Measurements from ENCODE around the gene BRWD1.

BRWD1 gene

DNA sequence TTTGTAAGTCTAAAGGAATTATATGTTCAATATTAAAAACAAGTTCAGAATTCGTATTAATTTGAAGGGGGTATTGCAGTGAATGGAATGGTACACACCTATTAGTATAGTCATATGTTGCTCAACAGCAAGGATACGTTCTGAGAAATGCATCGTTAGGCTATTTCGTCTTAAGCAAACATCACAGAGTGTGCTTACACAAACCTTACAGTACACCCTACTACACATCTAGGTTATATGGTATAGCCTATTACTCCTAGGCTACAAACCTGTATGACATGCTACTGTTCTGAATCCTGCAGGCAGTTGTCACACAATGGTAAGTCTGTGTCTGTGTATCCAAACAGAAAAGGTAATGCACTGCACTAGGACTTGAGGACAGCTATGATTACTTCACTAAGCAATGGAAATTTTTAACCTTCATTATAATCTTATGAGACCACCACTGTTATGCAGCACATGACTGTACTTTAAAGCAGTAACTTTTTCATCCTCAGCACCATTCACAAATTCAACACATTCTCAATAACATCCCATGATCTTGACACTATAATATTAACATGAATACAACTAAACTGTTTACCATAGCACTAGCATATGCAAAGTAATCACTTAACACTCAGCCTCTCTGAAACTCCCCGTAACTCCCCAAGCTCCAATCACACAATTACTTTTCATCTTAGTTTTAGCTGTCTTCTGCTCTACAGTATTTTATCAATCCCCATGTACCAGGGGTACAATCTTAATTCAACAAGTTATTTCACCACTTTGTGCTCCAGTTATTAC lies 115.8 kb downstream of the BRWD1 start:
- no peak for DNase-seq (ENCODE audit: low read depth)

DNA sequence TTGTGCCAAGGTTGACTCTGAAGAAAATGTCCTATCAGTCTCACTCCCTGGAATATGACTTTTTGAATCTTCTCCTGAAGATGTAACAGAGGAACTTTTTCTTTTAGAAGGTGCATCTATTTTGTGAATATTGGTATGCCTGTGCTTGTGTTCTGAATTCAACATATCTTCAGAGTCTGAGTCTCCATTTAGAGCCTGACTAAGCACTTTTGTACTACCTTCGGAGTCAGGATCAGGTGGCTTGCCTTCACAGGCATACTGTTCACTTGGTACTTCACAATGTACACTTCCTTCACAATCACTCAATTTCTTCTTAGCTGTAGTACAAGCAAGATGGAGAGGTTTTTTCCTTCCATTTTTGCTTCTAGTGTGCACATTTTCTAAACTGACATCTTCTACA lies 116.6 kb downstream of the BRWD1 start:
- DNase-seq (ENCODE audit: low read depth) = no peak

- no peak for DNase-seq (ENCODE audit: low read depth)
Observed at GRCh38 chr21:39196310-39196709, 117.1 kb downstream of the BRWD1 start.

DNA sequence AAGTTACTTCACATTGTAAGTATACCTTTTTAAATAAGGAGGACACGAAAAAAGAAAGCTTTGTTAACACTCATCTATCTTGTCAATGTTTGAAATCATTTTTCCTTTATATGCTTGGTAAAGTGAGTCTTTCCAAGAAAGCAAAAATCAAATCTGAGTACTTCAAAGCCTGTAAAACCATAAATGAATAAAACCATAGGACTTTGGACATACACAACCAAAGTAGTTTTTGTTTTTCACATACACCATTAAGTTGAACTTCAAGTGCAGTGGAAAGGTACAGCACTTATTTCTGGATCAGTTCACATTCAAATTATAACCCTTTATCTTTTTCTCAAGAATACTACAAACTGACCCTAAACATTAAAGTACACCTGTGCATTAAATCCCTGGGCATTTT lies 120.1 kb downstream of the BRWD1 start:
- no peak for DNase-seq (ENCODE audit: low read depth)

DNA sequence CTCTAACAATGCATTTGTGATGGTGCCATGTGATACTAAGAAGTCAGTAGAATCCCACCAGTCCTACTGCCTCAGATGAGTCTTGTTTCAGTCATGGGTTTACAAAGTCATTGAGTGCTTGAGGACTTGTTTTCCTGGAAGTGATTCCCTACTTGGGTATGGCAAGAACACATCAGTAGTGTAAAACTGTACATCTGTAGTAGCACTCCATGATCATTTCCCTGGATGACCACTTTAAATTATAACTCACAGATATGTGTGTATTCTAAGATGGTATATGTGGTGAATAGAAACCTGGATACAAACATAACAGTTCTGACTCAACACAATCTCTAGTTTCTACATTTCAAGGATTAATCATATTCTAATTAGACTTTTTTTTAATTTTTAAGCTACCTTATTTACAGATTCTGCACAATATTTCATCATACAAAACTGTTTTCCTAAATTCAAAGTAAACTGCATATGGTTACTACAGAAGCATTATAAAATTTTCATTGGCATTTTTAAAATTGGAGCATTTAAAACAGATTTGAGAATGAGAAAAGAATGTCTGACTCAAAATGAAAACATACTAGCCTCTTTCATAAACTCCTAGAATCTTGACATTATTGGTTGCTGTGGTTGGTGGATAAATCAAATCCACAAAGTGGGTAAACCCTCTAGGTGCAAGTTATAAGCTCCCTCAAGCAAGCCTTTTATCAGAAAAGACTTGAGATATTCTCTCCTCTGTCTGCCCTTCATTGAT lies 123.4 kb downstream of the BRWD1 start:
- DNase-seq (ENCODE audit: low read depth) = peak; percentile 28

DNA sequence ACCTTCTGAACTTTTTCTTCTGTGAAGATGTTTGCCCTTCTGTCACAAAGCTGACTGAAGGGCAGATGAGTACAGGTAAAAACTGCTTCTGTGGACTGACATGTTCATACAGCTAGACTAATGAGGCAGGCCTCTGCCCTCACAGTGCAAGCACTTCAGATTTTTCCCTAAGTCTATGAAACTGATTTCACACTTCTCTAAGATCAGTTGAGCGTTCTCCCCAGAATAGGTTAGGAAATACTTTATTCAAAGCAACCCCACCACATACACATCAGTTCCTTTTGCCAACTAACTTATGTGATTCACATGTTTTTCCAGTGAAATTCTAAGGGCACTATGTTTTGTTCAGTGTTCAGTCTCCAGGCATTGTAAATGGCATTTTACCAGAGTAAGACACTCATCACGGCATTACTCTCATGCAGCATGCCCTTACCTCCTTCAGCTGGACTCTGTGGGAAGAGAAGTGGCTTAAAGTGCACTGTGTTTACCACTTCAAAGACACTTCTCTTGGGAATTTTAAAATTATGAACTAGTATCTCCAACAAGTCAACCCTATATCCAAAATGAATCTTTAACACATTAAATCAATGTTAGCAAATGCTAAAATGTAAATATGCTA lies 124.8 kb downstream of the BRWD1 start:
- no peak for DNase-seq (ENCODE audit: low read depth)

DNA sequence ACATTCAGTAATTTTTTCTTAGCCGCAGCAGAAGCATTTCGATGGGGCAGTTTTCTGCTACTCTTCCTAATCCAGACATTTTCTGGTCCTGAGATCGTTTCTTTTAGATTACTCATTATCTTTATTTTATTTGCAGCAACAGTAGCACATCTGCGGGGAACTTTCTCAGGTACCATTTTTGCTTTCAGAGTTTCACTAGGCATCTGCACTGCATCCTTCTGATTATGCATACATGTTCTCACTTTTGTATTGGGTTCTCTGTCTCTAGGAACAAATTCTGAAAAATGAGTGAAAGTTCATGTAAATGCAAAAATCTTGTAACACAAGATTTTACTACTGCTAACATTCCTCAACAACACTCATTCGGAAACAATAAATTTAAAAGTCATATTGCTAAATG lies 126.3 kb downstream of the BRWD1 start:
- no peak for DNase-seq (ENCODE audit: low read depth)

DNA sequence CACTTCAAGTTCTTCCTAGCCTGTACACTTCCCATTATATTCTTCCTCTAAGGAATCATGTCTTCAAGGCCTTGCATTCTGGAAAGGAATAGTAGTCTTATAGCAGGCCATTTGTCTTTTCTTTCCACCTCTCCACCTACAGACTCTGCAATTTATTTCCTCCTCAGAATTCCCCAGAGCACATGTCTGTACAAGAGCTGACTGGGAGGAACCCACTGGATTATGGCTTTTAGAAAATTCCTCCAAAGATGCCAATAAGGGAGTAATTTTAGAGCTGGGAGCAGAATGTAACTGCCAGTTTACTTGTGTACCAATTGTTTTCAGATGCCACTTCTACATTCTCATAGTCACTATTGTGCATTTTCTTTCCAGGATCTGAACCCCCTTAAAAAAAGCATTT lies 126.8 kb downstream of the BRWD1 start:
- DNase-seq (ENCODE audit: low read depth) = no peak

- DNase-seq (ENCODE audit: low read depth) = no peak
Observed at GRCh38 chr21:39185157-39185556, 128.3 kb downstream of the BRWD1 start.

DNA sequence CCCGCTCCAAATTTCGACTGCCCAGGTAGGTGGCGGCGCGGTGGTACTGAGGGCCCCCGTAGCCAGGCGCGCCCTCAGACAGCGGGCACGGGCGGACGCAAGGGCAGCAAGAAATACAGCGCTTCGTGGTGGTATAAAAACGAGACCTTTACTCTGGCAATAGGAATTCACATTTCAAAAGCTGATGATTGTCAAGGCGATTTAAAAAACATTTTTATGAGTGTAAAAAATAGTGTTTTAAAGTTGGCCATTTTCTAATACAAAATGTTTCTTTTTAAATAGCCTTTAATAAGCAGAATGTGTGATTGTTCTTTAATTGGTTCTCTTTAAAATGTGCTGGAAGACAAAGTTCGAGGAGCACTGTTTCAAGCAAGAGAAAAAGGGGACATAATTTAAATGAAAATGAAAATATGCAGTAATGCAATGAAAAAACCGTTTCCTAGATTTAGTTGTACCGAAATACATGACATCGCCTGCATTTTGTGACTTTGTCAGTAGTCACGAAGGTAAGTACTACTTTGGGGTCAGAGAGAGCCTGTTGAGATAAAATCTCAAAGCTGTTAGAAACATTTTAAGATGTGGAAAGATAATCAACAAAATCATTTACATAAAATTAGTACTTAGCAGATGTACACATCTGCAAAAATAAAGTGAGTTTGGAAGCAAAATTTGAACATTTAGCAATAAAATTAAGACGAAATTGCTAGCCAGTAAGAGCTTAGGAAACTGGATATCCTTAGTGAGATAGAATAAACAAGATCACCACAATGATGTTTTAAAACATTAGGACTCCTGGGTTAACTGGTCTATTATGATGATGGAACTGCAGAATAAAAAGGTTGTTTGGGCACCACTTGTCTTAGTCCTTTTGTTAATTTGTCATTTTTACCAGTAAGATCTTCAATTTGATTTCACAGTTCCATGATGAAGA lies 129.1 kb downstream of the BRWD1 start:
- DNase-seq (ENCODE audit: low read depth) = no peak

DNA sequence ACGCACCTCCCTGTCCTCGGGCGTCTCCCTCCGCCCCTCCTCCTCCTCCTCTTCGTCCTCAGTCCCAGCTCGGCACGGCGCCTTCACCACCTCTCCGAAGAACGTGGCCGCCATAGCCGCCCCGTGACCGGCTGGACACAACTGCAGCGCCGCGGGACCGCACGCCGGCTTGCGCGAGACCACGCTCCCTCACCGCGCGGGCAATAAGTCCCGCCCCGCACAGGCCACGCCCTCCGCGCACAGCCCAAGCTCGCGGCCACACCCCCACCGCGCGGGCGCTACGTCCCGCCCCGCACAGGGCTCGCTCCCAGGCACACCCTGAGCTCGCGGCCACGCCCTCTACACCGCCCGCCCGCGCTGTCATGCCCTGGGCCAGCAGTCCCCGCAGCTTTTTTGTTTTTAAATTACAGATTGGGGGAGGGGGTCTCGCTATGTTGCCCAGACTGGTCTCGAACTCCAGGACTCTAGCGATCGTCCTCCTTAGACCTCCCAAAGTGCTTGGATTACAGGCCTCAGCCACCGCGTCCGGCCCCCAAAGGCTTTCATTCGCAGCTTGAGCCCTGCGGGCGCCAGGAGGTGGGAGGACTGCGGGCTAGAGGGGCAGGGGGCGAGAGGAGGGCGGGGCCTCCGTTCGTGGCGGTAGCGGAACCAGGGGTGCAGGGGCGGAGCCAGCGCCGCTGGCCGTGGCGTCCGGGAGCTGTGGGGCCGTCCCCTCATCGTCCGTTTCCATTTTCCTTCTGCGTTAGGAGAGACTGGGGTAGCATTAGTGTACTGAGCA lies 130.0 kb downstream of the BRWD1 start, which contains the start of gene PSMG1:
PSMG1 (minus strand) TSS at position 180 of the 778 bp plus-strand sequence; CDS start at position 114, 66 bp downstream.
- DNase-seq (ENCODE audit: low read depth) = peak; percentile 95

- DNase-seq (ENCODE audit: low read depth) = no peak
Observed at GRCh38 chr21:39182484-39183271, 130.8 kb downstream of the BRWD1 start.

DNA sequence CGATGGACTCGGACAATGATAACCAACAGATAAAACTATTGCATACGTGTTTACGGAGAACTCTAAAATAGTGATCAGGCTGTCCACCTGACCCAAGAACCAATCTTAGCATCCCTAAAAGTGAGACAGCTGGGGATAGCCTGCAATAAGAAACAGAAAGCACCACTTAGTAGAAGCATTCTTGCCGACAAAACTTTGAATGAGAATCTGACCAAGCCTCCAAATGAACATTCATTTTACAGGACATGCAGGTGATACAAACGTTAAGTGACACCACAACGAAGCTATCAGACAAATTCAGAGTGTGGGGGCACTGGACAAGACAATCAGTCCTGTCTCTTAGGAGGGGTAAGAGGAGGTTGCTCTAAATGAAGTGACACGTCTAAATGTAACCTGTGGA lies 131.4 kb downstream of the BRWD1 start:
- no peak for DNase-seq (ENCODE audit: low read depth)

DNA sequence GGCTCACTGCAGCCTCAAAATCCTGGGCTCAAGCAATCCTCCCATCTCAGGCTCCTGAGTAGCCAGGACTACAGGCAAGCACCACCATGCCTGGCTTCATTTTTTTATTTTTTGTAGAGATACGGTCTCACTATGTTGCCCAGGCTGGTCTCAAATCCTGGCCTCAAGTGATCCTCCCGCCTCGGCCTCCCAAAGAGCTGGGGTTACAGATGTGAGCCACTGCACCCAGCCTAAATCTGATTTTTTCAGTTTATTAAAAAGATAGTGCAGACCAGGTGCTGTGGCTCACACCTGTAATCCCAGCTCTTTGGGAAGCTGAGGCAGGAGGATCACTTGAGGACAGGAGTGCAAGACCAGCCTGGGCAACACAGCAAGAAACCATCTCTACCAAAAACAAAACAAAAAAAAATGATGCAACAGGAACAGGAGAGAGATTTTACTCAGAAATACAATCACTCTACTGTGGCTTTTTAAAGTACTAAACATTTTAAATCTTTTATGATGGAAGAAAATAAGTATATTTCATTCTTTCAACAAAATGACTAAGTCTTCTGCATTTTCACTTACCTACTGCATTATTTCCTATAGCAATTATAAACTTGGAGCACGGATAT lies 132.1 kb downstream of the BRWD1 start:
- no peak for DNase-seq (ENCODE audit: low read depth)

DNA sequence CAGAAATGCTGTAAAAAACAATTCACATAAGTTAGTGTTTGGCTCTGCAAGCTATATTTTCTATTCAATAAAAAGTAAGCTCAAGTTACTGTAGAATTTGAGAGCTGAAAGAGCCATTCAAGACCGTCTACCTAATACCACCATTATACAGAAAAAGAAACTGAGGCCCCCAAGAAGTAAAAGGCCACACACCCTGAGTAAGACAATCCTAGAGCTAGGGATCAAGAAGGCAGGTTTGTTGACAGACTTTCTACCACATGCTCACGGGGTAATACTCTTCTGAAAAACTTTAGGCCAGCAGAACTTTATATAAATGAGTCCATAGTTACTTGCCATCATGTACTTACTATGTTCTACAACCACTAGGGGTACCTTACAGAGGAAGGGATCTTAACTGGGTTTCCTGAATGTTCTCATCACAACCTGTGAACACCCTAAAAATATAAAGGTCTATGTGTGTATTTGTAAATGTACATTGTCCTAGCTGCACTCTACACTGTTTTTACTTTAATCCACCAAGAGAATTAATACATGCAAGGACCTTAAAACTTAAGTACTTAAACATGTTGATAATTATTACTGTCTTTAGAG lies 132.9 kb downstream of the BRWD1 start:
- no peak for DNase-seq (ENCODE audit: low read depth)

DNA sequence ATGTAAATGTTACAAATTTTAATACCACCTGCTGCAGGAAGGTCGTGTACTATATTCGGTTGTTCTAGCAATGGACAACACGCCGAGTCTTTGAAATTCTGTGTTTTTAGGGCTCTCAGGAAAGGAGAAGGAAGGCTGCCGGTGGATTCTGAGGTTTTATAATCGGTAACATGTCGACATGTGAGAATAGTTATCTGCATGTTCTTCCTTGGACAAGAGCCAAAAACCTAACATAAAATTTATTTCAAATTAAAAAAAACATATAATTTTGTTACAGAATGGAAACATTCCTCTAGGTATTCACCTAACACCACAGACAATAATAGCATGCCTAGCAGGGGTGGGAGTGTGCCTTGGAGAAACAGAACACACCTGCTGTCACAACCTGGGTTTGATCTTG lies 135.0 kb downstream of the BRWD1 start:
- DNase-seq (ENCODE audit: low read depth) = no peak

DNA sequence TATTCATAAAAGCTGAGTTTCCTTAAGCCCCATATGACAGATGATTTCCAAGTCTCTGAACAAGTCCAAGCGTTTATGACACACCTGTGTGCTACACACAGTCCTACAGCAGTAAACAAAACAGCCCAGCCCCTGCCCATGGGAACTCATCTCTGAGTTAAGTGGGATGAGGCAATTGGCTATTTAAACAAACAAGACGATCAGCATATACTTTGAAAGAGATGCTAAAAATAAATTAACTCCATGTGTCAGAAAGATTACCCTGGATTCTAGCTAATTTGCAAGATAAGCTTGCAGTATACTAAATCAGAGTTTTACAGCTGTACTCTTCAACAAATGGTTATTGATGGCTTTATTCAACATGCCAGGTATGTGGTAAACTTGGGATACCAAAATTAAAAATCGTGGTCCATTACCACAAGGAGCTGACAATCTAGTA lies 137.1 kb downstream of the BRWD1 start:
- DNase-seq (ENCODE audit: low read depth) = peak; percentile 38

DNA sequence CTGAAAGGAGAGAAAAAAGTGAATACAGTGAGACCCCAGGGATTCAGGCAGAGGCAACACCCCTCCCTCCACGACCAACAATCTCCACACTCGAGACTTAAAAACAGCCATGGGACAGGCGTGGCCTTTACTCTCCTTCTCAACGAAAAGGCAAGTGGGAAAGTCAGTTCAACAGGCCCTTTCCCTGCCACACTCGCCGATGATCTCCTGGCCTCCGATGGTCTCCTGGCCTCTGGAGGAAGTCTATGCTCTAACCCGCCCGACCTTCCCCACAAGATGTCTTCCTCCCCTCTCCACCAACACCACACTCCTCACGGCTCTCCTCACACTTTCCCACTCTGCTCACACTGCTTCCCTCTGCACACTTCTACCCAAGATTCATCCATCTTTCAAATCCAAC lies 137.8 kb downstream of the BRWD1 start:
- DNase-seq (ENCODE audit: low read depth) = no peak

DNA sequence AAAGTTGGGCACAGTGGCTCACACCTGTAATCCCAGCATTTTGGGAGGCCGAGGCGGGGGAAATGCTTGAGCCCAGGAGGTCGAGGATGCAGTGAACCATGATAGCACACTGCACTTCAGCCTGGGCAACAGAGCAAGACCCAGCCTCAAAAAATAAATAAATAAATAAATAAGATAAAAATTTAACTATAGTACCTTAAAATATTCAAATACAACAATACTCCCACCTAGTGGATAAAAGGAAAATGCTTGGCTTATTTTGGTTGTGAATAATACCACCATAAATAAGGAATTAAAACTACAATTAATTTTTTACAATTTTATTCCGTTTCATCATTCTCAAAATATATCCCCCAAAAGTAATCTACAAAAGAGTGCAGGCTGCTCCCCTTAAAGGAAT lies 138.3 kb downstream of the BRWD1 start:
- no peak for DNase-seq (ENCODE audit: low read depth)

Data from fibroblast of gingiva (primary cell).